Osteoblast (primary cell): Measurements from ENCODE around the gene ADAP1. TPM values are rescaled to one million over a fixed set of nuclear protein-coding genes. Genes with fewer than 3 reads are reported as not detected.
"Not testable (repeated sequence)": the region's sequence is repeated elsewhere in the genome, so short reads cannot be mapped to it uniquely, and the experiment has no call there.

ENCODE experiments used
- DNase-seq: peaks from one replicate; pipeline ENCODE4 v3.0.0; 2011; ENCODE audit warnings: low spot score, mixed read lengths; ENCODE audit not compliant: insufficient read length; ENCODE audit errors: missing footprints
- H2AFZ ChIP-seq: 2 replicates; pipeline ENCODE4 v1.6.0; 2011; ENCODE audit warnings: mild to moderate bottlenecking, low read length
- H3K27ac ChIP-seq: 2 replicates; pipeline ENCODE4 v1.5.1; 2011; ENCODE audit warnings: mild to moderate bottlenecking, low read depth, low read length, moderate library complexity
- H3K27me3 ChIP-seq: 2 replicates; pipeline ENCODE4 v1.6.0; 2012; ENCODE audit warnings: mild to moderate bottlenecking, control low read depth, inconsistent platforms, low read length, moderate library complexity; ENCODE audit not compliant: insufficient read depth
- H3K36me3 ChIP-seq: 2 replicates; pipeline ENCODE4 v1.5.1; 2011; ENCODE audit warnings: mild to moderate bottlenecking, low read length, control low read depth, moderate library complexity; ENCODE audit not compliant: insufficient read depth
- H3K4me1 ChIP-seq: 2 replicates; pipeline ENCODE4 v1.5.1; 2011; ENCODE audit warnings: mild to moderate bottlenecking, low read length, control low read depth, moderate library complexity; ENCODE audit not compliant: insufficient read depth
- H3K4me2 ChIP-seq: 2 replicates; pipeline ENCODE4 v1.6.0; 2011; ENCODE audit warnings: mild to moderate bottlenecking, low read length; ENCODE audit not compliant: insufficient read depth
- H3K4me3 ChIP-seq: fragments of 200-600 bp; sonication (generic); 3 replicates; pipeline ENCODE4 v1.5.1; 2012; ENCODE audit warnings: mild to moderate bottlenecking, low read length, inconsistent platforms; ENCODE audit not compliant: insufficient read depth
- H3K79me2 ChIP-seq: 2 replicates; pipeline ENCODE4 v1.6.0; 2012; ENCODE audit warnings: mild to moderate bottlenecking, low read length, control low read depth, inconsistent platforms; ENCODE audit not compliant: insufficient read depth
- H3K9me3 ChIP-seq: 2 replicates; pipeline ENCODE4 v1.5.1; 2011; ENCODE audit warnings: low read depth, low read length, control low read depth
- H4K20me1 ChIP-seq: 2 replicates; pipeline ENCODE4 v1.6.0; 2012; ENCODE audit warnings: mild to moderate bottlenecking, low read length, control low read depth; ENCODE audit not compliant: insufficient read depth
- total RNA-seq: library from RNA; depleted of rRNA; stranded (reverse); fragments of >200 nt; gene quantifications from 2 replicates; pipeline ENCODE4 v1.2.3, GENCODE V29; 2012
- TF ChIP-seq, protein P1 (sequence below): IDR thresholded peaks from 2 replicates; pipeline ENCODE4 v1.5.1; 2011; ENCODE audit warnings: mild to moderate bottlenecking, low read depth, low read length, moderate library complexity; ENCODE audit errors: extremely low read depth

Gene ADAP1
- total RNA-seq, 1 donor = 2.2 TPM

DNA sequence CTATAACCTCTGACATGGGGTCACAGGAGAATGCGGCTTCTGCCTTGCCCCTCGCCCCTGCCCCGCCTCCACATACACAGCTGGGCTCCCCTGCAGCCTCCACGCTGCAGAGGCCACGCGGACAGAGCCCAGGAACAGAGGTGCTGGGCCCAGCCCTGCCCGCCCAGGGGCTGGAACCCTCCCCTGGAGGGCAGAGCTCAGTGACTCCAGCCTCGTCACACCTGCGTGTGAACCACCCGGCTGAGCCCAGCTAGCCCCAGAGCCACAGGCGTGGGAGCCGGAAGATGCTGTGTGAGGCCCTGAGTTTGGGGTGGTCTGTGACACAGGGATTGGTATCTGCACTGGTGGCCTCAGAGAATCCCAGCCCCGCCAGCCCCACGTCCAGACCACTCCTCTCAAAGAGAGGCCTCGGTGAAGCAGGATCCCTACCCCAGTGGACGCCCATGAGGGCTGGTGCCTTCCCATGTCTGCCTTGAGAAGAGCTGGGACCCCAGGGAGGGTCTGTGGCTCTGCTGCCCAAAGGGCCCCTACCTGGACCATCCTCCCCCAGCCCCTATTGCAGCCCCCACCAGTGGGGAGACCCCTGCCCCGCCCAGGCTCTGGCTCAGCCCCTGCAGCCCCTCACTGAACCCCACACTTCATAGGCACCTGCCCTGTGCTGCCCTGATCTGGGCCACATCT, 8.1 kb upstream of the ADAP1 start:
- Histone ChIP-seq H3K79me2 (no peaks in the 10 kb centered on the region), H3K9me3 (no peaks in the 10 kb centered on the region), H2AFZ (no peak overlapping the region), H3K36me3 (peaks cover 6% of the 10 kb centered on the region), H3K4me1 (peaks cover 5% of the 10 kb centered on the region), H3K4me3 (no peak overlapping the region), H4K20me1 (peaks cover 21% of the 10 kb centered on the region), H3K27ac (no peak overlapping the region), H3K27me3 (peaks cover 35% of the 10 kb centered on the region), H3K4me2 (no peak overlapping the region)
- TF ChIP-seq, protein P1, sequence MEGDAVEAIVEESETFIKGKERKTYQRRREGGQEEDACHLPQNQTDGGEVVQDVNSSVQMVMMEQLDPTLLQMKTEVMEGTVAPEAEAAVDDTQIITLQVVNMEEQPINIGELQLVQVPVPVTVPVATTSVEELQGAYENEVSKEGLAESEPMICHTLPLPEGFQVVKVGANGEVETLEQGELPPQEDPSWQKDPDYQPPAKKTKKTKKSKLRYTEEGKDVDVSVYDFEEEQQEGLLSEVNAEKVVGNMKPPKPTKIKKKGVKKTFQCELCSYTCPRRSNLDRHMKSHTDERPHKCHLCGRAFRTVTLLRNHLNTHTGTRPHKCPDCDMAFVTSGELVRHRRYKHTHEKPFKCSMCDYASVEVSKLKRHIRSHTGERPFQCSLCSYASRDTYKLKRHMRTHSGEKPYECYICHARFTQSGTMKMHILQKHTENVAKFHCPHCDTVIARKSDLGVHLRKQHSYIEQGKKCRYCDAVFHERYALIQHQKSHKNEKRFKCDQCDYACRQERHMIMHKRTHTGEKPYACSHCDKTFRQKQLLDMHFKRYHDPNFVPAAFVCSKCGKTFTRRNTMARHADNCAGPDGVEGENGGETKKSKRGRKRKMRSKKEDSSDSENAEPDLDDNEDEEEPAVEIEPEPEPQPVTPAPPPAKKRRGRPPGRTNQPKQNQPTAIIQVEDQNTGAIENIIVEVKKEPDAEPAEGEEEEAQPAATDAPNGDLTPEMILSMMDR = no peak
- DNase-seq = peak; percentile 84

DNA sequence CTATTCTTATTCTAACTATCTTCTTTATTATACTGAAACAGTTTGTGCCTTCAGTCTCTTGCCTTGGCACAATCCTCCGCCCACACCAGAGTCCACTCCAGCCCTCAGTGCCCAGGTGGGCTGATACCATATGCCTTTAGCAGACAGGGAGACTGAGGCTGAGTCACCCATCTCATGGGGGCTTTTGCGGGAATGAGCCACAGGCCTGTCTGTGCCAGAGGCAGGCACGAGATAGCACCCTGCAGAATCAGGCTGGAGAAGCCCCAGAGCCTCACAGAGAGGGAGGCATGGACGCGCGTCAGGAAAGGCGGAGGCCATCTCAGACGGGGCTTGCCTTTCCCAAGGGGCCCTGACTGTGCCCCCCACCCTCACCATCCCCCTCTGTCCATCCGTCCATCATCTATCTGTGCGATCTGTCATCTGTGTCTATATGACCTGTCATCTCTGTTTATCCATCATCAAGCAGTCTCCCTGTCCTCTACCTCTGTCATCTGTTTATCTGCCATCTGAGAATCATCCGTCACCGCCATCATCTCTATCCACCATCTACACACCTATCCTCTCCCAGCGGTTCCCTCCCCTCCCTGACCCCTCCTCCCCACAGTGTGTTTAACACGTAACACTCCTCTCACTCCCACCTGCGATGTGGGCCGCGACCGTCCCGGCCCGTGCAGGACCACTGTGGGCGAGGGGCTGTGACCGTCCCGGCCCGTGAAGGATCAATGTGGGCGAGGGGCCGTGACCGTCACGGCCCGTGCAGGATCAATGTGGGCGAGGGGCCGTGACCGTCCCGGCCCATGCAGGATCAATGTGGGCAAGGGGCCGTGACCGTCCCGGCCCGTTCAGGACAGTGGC, 7.3 kb upstream of the ADAP1 start:
- H3K4me1 ChIP-seq = peaks cover 5% of the 10 kb centered on the region
- no peak overlapping the region for H3K4me3 ChIP-seq
- H3K79me2 ChIP-seq = no peaks in the 10 kb centered on the region
- TF ChIP-seq, protein P1 = no peak
- peaks cover 41% of the 10 kb centered on the region for H3K27me3 ChIP-seq
- H2AFZ ChIP-seq = no peak overlapping the region
- H3K27ac ChIP-seq = no peak overlapping the region
- no peaks in the 10 kb centered on the region for H3K9me3 ChIP-seq
- no peaks in the 10 kb centered on the region for H3K36me3 ChIP-seq
- peaks cover 19% of the 10 kb centered on the region for H4K20me1 ChIP-seq
- peak; percentile 79 for DNase-seq
- H3K4me2 ChIP-seq = no peak overlapping the region

DNA sequence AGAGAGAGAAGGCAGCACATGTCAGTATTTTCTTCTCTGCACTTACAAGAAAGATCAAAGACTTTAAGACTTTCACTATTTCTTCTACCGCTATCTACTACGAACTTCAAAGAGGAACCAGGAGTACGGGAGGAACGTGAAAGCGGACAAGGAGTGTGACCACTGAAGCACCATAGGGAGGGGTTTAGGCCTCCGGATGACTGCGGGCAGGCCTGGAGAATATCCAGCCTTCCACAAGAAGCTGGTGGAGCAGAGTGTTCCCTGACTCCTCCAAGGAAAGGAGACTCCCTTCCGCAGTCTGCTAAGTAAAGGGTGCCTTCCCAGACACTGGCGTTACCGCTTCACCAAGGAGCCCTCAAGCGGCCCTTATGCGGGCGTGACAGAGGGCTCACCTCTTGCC, 6.5 kb upstream of the ADAP1 start:
- H3K4me2 ChIP-seq = not testable (repeated sequence)
- peaks cover 13% of the 10 kb centered on the region for H4K20me1 ChIP-seq

GRCh38 chr7:960269-960871, 5.9 kb upstream of the ADAP1 start:
- TF ChIP-seq, protein P1 = no peak
- Histone ChIP-seq H3K36me3 (no peaks in the 10 kb centered on the region), H3K4me3 (no peak overlapping the region), H3K9me3 (no peaks in the 10 kb centered on the region), H2AFZ (no peak overlapping the region), H3K79me2 (no peaks in the 10 kb centered on the region), H3K27ac (no peak overlapping the region), H3K4me2 (no peak overlapping the region), H4K20me1 (peaks cover 11% of the 10 kb centered on the region), H3K27me3 (peaks cover 48% of the 10 kb centered on the region), H3K4me1 (peaks cover 4% of the 10 kb centered on the region)
- peak; percentile 22 for DNase-seq

More for the DNA sequence above, 6.5 kb upstream of the ADAP1 start:
- not testable (repeated sequence) for H3K27ac ChIP-seq, H3K36me3 ChIP-seq, DNase-seq, H3K4me3 ChIP-seq, H3K4me1 ChIP-seq, H2AFZ ChIP-seq, H3K9me3 ChIP-seq, H3K79me2 ChIP-seq
- peaks cover 42% of the 10 kb centered on the region for H3K27me3 ChIP-seq

- DNase-seq, H3K36me3 ChIP-seq, H3K4me3 ChIP-seq, H3K4me1 ChIP-seq, H3K9me3 ChIP-seq, H3K4me2 ChIP-seq, H3K27ac ChIP-seq, H3K79me2 ChIP-seq, H4K20me1 ChIP-seq, H2AFZ ChIP-seq: not testable (repeated sequence)
- H3K27me3 ChIP-seq = peaks cover 49% of the 10 kb centered on the region
Observed at GRCh38 chr7:959740-960139, 5.3 kb upstream of the ADAP1 start.
